DLD1 (cell line): ENCODE results near the gene GLTP.
"Not testable (repeated sequence)": the region's sequence is repeated elsewhere in the genome, so short reads cannot be mapped to it uniquely, and the experiment has no call there.

Source experiments
- in situ Hi-C: cut with HindIII; loops from 2 replicates; pipeline ENCODE4 v1.10.0; 2017; ENCODE audit warnings: low sequenced_read_pairs

GLTP gene

GRCh38 chr12:109905301-109905700 lies 25.0 kb upstream of the GLTP start:
- in situ Hi-C loops = no loop called here

GRCh38 chr12:109902891-109903418 lies 22.6 kb upstream of the GLTP start:
- in situ Hi-C loops = no loop called here

DNA sequence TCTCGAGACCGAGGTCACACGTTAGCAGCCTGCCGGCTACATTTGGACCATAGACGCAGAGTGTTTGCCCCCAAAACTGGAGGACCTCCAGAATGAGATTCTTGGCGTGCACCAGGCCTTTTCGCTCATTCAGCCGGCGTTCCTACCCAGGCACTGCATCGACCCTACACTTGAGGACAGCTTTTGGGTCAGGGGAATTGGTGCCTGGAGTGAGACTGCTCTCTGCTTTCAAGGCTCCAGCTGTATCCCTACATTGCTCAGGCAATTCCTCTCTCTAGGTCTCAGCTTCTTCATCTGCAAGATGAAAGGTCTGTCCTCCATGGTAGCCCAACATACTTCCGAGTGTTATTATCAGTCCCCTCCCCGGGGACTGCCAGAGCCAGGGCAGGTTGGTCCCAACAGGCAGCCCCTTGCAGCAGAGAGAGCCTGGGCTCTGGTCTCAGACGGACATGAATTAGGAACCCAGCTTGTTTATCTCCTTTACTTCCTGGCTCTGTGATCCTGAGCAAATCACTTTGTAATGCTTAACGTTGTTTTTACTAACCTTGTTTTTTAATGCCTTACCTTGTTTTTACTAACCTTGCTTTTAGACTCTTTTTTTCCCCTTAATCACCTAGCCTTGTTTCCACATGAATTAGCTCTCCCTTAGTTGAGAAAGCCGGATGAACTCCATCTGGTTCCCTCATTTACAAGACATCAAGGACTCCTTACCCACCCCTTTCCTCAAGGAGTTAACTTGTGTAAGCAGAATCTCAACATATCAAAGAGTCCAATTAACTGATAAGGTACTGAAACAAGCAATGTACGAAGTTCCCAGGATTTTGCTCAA lies 20.6 kb upstream of the GLTP start:
- in situ Hi-C loops = no loop called here

DNA sequence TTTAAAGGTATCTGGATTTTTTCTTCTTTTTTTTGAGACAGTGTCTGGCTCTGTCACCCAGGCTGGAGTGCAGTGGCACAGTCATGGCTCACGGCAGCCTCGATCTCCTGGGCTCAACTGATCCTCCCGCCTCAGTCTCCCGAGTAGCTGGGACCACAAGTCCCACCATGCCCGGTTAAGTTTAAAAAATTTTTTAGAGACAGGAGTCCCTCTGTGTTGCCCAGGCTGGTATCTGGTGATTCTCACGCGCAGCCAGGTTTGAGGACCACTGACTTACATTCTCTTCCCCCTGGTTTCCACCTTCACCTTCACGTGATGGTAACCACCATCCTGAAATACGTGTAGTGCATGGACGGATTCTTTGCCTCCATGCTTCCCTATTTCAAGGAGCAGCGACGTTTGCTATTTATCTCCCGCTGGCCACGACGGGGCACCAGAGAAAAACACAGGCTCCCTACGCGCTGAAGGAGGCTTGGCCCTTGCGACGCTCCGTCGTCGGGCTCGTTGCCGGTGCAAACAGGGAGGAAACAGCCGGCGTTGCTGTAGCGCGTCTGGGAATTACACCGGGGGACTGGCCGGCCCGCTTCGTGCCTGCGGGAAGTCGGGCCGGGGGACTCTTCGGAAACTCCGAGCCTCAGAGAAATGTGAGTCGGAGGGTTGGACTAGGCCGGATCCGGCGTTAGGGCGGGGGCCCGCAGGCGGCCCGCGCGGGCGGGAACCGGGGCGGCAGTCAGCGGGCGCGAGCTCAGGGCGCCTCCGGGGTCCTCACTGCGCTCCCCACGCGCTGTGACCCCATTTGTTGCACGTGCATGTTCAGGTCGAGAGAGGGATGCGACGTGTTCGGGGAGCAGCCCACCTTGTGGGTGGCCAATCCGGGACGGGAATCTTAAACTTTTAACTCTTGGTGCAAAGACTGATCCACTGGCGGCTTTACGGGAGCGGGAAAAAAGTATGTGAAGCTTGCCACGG lies 19.7 kb upstream of the GLTP start, which contains the start of gene TCHP:
TSS of gene TCHP (plus strand) at position 492 of the 969 bp plus-strand sequence. CDS start 2,753 bp downstream, outside the sequence.
- in situ Hi-C loops = no loop called here

- in situ Hi-C loops = not testable (repeated sequence)
Measured at GRCh38 chr12:109899345-109899744, 19.0 kb upstream of the GLTP start.

GRCh38 chr12:109897029-109897428 lies 16.7 kb upstream of the GLTP start:
- in situ Hi-C loops = no loop called here

DNA sequence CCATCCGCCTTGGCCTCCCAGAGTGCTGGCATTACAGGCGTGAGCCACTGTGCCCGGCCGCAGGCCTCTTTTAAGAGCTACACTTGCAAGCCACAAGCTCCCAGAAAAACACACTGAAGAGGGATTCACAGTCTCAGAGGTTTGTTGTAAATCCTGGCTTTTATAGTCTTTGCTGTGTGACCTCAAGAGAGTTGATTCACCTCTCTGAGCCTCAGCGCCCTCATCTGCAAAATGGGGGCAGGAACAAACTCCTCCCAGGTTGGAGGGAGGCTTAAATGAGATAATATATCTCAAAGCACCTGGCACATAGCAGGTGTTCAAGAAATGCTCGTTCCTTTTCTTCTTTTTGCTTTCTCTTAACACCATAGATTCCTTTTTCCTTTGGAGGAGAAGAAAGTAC lies 15.8 kb upstream of the GLTP start:
- in situ Hi-C loops = no loop called here

- in situ Hi-C loops = no loop called here
Measured at GRCh38 chr12:109894939-109895338, 14.6 kb upstream of the GLTP start.

GRCh38 chr12:109893261-109893995 lies 13.1 kb upstream of the GLTP start:
- in situ Hi-C loops = no loop called here

DNA sequence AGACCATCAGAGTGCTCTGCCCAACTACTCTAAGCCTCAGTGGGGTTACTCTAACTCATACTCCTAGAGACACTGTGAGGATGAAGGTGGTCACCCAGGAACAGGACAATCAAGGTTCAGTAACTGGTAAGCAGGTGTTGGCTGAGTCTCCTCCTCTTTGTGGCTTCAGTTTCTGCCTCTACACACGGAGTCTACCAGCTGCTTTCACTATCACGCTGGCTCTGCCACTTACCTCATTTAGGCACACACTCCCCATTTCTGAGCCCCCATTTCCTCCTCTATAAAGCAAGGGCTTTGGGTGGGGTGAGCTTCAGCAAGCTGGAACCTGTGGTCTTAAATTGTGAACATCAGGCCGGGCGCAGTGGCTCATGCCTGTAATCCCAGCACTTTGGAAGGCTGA lies 12.4 kb upstream of the GLTP start:
- in situ Hi-C loops = no loop called here

GRCh38 chr12:109892165-109892715 lies 11.9 kb upstream of the GLTP start:
- in situ Hi-C loops = no loop called here

DNA sequence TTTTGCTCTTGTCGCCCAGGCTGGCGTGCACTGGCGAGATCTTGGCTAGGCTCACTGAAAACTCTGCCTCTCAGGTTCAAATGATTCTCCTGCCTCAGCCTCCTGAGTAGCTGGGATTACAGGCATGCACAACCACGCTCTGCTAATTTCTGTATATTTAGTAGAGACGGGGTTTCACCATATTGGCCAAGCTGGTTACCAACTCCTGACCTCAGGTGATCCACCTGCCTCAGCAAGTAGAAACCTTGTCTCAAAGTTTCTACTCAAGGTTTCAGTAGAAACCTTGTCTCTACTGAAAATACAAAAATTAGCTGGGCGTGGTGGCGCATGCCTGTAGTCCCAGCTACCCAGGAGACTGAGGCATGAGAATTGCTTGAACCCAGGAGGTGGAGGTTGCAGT lies 11.4 kb upstream of the GLTP start:
- in situ Hi-C loops = not testable (repeated sequence)

- in situ Hi-C loops = no loop called here
Measured at GRCh38 chr12:109890620-109891170, 10.4 kb upstream of the GLTP start.

DNA sequence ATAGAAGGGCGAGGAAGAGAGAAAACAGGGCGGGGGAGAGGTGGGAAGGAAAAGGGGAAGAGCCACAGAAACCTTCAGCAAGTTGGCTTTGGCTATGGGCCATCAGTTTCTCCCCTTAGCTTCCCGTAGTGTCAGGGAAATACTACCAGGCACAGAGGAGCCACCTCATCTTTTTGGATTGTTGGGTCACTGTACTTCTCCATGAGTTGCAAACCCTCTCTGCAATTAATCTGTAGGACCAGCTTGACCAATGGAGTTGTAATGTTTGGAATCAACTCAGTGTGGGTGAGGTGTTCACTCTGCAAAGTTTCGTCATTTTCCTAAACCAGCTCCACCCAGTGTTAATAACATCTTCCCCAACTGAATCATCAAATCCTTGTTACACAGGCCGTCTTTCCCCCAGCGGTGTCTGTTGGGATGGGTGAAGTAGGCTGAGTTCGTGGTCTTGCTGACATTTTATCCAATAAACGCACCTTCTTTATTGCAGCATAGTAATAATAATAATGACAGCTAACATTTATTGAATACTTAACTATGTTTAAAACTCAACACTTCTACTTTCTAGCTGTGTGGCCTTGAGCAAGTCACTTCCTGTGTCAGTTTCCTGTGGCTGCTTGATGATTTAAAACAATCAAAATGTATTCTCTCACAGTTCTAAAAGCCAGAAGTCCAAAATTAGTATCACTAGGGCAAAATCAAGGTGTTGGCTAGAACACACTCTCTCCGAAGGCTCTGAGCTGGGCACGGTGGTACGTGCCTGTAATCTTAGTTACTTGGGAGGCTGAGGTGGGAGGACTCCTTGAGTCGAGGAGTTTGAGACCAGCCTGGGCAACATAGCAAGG lies 8.1 kb upstream of the GLTP start:
- in situ Hi-C loops = no loop called here

GRCh38 chr12:109885616-109886015 lies 5.3 kb upstream of the GLTP start:
- in situ Hi-C loops = no loop called here

- in situ Hi-C loops = no loop called here
Measured at GRCh38 chr12:109883461-109883860, 3.1 kb upstream of the GLTP start.

GRCh38 chr12:109881752-109882151 lies 1.4 kb upstream of the GLTP start:
- in situ Hi-C loops = no loop called here

DNA sequence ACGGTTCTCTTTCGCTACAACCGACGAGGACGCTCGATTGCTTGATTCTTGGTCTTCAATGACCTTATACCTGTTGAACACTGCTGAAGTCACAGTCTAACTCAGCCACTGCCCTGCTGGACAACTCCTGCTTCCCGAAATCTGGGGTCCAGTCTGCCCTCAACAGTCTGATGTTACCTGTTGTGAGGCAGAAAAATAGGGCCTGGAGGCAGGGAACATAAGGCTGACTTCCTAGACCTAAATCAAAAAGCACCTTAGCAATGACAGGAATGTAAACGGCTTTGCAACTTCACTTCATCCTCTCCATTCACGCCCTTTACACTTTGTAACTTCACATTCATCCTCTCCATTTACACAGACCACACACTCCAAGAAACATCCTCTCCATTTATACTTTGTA lies 597 bp upstream of the GLTP start:
- in situ Hi-C loops = no loop called here

GRCh38 chr12:109879351-109880042 lies 844 bp downstream of the GLTP start:
- in situ Hi-C loops = no loop called here
